Parathyroid adenoma (tissue), 2 donors: ENCODE measurements around the gene BFSP2.
"Not testable (repeated sequence)": the region's sequence is repeated elsewhere in the genome, so short reads cannot be mapped to it uniquely, and the experiment has no call there.

Experiments
- H2AFZ ChIP-seq: fragments of 300-600 bp; sonication (generic); one replicate; pipeline ENCODE4 v1.7.0; 2017; ENCODE audit warnings: antibody characterized with exemption, mild to moderate bottlenecking
- H3K27ac ChIP-seq: fragments of 300-600 bp; sonication (generic); one replicate; pipeline ENCODE4 v1.7.0; 2017
- H3K27me3 ChIP-seq: fragments of 300-600 bp; sonication (generic); one replicate; pipeline ENCODE4 v1.7.0; 2017; ENCODE audit warnings: low read length; ENCODE audit not compliant: control insufficient read depth, insufficient read depth
- H3K36me3 ChIP-seq: fragments of 300-600 bp; sonication (generic); one replicate; pipeline ENCODE4 v1.7.0; 2017; ENCODE audit warnings: low read length; ENCODE audit not compliant: control insufficient read depth, insufficient read depth
- H3K4me1 ChIP-seq: fragments of 300-600 bp; sonication (generic); one replicate; pipeline ENCODE4 v1.7.0; 2017; ENCODE audit warnings: control low read depth
- H3K4me2 ChIP-seq: fragments of 300-600 bp; sonication (generic); one replicate; pipeline ENCODE4 v1.7.0; 2017; ENCODE audit warnings: low read length
- H3K4me3 ChIP-seq: fragments of 300-600 bp; sonication (generic); one replicate; pipeline ENCODE4 v1.7.0; 2017; ENCODE audit warnings: low read depth, low read length
- H3K79me2 ChIP-seq: fragments of 300-600 bp; sonication (generic); one replicate; pipeline ENCODE4 v1.7.0; 2017; ENCODE audit warnings: control low read depth
- H3K9ac ChIP-seq: fragments of 300-600 bp; sonication (generic); one replicate; pipeline ENCODE4 v1.7.0; 2017; ENCODE audit warnings: mild to moderate bottlenecking
- H3K9me3 ChIP-seq: fragments of 300-600 bp; sonication (generic); one replicate; pipeline ENCODE4 v1.7.0; 2017; ENCODE audit warnings: low read length; ENCODE audit not compliant: control insufficient read depth
- TF ChIP-seq, protein P1 (sequence below): fragments of 300-600 bp; sonication (generic); IDR thresholded peaks from one replicate; pipeline ENCODE4 v1.7.0; 2017; ENCODE audit warnings: antibody characterized with exemption, mild to moderate bottlenecking
- donor health status: primary hyperparathyroidism.

The BFSP2 gene

DNA sequence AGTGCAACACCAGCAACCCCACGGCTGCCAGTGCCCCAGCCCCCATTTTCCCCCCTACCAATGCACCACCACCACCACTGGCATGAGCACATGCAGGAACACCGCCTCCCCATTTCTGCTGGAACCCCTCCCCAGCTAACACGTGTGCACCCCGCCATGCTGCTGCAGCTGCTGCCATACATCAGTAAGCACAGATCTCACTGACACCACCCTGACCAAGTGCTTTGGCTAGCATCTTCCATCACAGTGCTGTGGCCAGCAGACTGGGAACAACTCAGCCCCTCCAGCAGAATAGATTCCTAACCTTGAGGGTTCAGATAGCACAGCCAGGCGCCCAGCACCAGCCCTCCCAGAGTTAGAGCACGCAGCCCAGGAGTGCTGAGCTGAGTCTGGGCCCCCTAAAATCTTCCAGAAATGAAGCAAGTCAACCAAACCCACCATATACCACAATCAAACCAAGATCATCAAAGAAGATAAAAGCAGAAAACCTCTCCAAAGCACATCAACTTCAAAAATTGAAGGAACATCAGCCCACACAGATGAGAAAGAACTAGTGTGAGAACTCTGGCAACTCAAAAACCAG, 92.4 kb downstream of the BFSP2 start:
- Histone ChIP-seq H3K79me2 (no peaks in the 10 kb centered on the region), H3K4me2 (no peak overlapping the region), H3K27ac (no peak overlapping the region), H3K9ac (no peak overlapping the region), H3K27me3 (no peaks in the 10 kb centered on the region), H3K36me3 (no peaks in the 10 kb centered on the region), H3K9me3 (no peaks in the 10 kb centered on the region), H3K4me1 (no peaks in the 10 kb centered on the region), H2AFZ (no peak overlapping the region), H3K4me3 (no peak overlapping the region)
- TF ChIP-seq, protein P1, sequence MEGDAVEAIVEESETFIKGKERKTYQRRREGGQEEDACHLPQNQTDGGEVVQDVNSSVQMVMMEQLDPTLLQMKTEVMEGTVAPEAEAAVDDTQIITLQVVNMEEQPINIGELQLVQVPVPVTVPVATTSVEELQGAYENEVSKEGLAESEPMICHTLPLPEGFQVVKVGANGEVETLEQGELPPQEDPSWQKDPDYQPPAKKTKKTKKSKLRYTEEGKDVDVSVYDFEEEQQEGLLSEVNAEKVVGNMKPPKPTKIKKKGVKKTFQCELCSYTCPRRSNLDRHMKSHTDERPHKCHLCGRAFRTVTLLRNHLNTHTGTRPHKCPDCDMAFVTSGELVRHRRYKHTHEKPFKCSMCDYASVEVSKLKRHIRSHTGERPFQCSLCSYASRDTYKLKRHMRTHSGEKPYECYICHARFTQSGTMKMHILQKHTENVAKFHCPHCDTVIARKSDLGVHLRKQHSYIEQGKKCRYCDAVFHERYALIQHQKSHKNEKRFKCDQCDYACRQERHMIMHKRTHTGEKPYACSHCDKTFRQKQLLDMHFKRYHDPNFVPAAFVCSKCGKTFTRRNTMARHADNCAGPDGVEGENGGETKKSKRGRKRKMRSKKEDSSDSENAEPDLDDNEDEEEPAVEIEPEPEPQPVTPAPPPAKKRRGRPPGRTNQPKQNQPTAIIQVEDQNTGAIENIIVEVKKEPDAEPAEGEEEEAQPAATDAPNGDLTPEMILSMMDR, result no peak

- TF ChIP-seq, protein P1, result no peak
- no peaks in the 10 kb centered on the region for H3K4me1 ChIP-seq
- H3K9ac ChIP-seq, result no peak overlapping the region
- H3K79me2 ChIP-seq, result no peaks in the 10 kb centered on the region
- no peaks in the 10 kb centered on the region for H3K27me3 ChIP-seq
- H3K9me3 ChIP-seq, result no peaks in the 10 kb centered on the region
- no peak overlapping the region for H2AFZ ChIP-seq
- no peak overlapping the region for H3K4me2 ChIP-seq
- H3K36me3 ChIP-seq, result no peaks in the 10 kb centered on the region
- no peak overlapping the region for H3K27ac ChIP-seq
- H3K4me3 ChIP-seq, result no peak overlapping the region
Observed at GRCh38 chr3:133494469-133494868, 94.6 kb downstream of the BFSP2 start.

GRCh38 chr3:133502542-133502941, 102.7 kb downstream of the BFSP2 start:
- not testable (repeated sequence) for H3K9me3 ChIP-seq, H3K4me3 ChIP-seq, H3K4me2 ChIP-seq, H3K27me3 ChIP-seq, H3K9ac ChIP-seq, H2AFZ ChIP-seq, H3K79me2 ChIP-seq, H3K27ac ChIP-seq, H3K4me1 ChIP-seq, H3K36me3 ChIP-seq

- Histone ChIP-seq H3K9ac (no peak overlapping the region), H3K27me3 (no peaks in the 10 kb centered on the region), H3K9me3 (no peaks in the 10 kb centered on the region), H3K79me2 (no peaks in the 10 kb centered on the region), H2AFZ (no peak overlapping the region), H3K4me3 (no peak overlapping the region), H3K4me1 (peaks cover 4% of the 10 kb centered on the region), H3K27ac (no peak overlapping the region), H3K36me3 (no peaks in the 10 kb centered on the region), H3K4me2 (no peak overlapping the region)
- TF ChIP-seq, protein P1, result no peak
Observed at GRCh38 chr3:133503409-133503808, 103.6 kb downstream of the BFSP2 start.

DNA sequence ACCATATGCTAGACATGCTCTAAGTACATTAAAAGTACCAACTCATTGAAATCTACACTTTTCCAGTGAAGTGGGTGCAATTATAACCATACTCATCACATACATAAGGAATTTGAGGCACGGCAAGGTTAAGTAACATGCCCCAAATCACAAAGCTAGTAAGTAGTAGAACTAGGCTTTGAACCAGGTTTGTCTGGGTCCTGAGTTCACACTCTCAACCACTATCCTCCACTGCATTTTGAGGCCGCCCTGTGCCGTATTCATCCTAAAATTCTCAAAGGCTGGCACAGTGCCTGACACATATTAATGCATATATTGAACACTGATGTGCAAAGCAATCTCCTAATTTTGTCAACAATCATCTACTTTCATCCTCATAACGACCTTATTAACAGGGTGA, 104.9 kb downstream of the BFSP2 start:
- TF ChIP-seq, protein P1, result no peak
- H3K27ac ChIP-seq, result no peak overlapping the region
- peaks cover 4% of the 10 kb centered on the region for H3K4me1 ChIP-seq
- no peaks in the 10 kb centered on the region for H3K9me3 ChIP-seq
- H3K27me3 ChIP-seq, result no peaks in the 10 kb centered on the region
- H3K4me2 ChIP-seq, result no peak overlapping the region
- H3K9ac ChIP-seq, result no peak overlapping the region
- no peaks in the 10 kb centered on the region for H3K79me2 ChIP-seq
- H2AFZ ChIP-seq, result no peak overlapping the region
- H3K4me3 ChIP-seq, result no peak overlapping the region
- H3K36me3 ChIP-seq, result no peaks in the 10 kb centered on the region
